ENCODE measurements around the gene HAUS6.

HAUS6 gene

GRCh38 chr9:19146441-19147024 lies 43.8 kb upstream of the HAUS6 start:
- ATAC-seq (ENCODE audit: low read depth) (no peak), DNase-seq (ENCODE audit: low spot score) (no peak)
- H3K4me1 ChIP-seq (ENCODE audit: insufficient read depth, poor library complexity, severe bottlenecking) = no peaks in the 10 kb centered on the region
- H3K27me3 ChIP-seq (ENCODE audit: insufficient read depth, poor library complexity, severe bottlenecking) = no peaks in the 10 kb centered on the region
- no peaks in the 10 kb centered on the region for H3K9me3 ChIP-seq (ENCODE audit: severe bottlenecking)
- TF ChIP-seq CTCF (IDR thresholded peaks at IDR 0.05; ENCODE audit: poor library complexity, severe bottlenecking) = no peak
- H3K36me3 ChIP-seq (ENCODE audit: low read depth) = no peaks in the 10 kb centered on the region
- no peak overlapping the region for H3K27ac ChIP-seq (ENCODE audit: poor library complexity, severe bottlenecking)
- no peak overlapping the region for H3K4me3 ChIP-seq (ENCODE audit: severe bottlenecking)

DNA sequence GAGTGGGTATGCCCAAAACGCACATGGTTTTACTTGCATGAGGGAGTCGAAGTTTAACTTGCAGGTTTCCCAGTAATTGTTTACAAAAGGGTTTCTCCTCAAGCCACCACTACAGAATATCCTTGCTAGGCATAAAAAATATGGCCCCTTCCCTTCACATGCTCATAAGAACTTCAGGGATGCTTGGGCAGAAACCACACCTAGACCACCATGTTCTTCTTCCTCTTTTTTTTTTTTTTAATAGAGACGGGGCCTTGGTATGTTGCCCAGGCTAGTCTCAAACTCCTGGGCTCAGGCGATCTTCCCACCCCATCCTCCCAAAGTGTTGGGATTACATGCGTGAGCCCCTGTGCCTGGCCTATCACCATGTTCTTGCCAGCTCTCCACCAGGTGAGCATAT lies 43.2 kb upstream of the HAUS6 start:
- H3K9me3 ChIP-seq (ENCODE audit: severe bottlenecking) = no peaks in the 10 kb centered on the region
- H3K4me3 ChIP-seq (ENCODE audit: severe bottlenecking) = no peak overlapping the region
- H3K4me1 ChIP-seq (ENCODE audit: insufficient read depth, poor library complexity, severe bottlenecking) = no peaks in the 10 kb centered on the region
- ATAC-seq (ENCODE audit: low read depth) (no peak), DNase-seq (ENCODE audit: low spot score) (no peak)
- no peaks in the 10 kb centered on the region for H3K27me3 ChIP-seq (ENCODE audit: insufficient read depth, poor library complexity, severe bottlenecking)
- no peaks in the 10 kb centered on the region for H3K36me3 ChIP-seq (ENCODE audit: low read depth)
- no peak overlapping the region for H3K27ac ChIP-seq (ENCODE audit: poor library complexity, severe bottlenecking)
- TF ChIP-seq CTCF (IDR thresholded peaks at IDR 0.05; ENCODE audit: poor library complexity, severe bottlenecking) = no peak

DNA sequence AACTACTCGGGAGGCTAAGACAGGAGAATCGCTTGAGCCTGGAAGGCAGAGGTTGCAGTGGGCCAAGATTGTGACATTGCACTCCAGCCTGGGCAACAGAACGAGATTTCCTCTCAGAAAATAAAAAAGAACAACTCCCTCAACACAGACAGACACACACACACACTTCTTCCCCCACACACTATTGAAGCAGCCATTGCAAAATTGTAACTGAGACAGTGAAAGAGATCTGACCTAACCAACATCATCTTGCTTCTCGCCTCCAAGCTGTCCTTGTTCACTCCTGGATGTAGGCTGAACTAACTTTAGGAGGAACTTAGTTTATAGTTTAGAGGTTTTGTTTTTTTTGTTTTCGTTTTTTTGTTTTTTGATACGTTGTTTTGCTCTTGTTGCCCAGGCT lies 37.6 kb upstream of the HAUS6 start:
- no peaks in the 10 kb centered on the region for H3K9me3 ChIP-seq (ENCODE audit: severe bottlenecking)
- no peaks in the 10 kb centered on the region for H3K27me3 ChIP-seq (ENCODE audit: insufficient read depth, poor library complexity, severe bottlenecking)
- no peak for TF ChIP-seq CTCF (IDR thresholded peaks at IDR 0.05; ENCODE audit: poor library complexity, severe bottlenecking)
- H3K27ac ChIP-seq (ENCODE audit: poor library complexity, severe bottlenecking) = no peak overlapping the region
- ATAC-seq (ENCODE audit: low read depth) (no peak), DNase-seq (ENCODE audit: low spot score) (no peak)
- H3K36me3 ChIP-seq (ENCODE audit: low read depth) = no peaks in the 10 kb centered on the region
- H3K4me3 ChIP-seq (ENCODE audit: severe bottlenecking) = no peak overlapping the region
- H3K4me1 ChIP-seq (ENCODE audit: insufficient read depth, poor library complexity, severe bottlenecking) = no peaks in the 10 kb centered on the region

- H3K9me3 ChIP-seq (ENCODE audit: severe bottlenecking) = no peaks in the 10 kb centered on the region
- no peaks in the 10 kb centered on the region for H3K27me3 ChIP-seq (ENCODE audit: insufficient read depth, poor library complexity, severe bottlenecking)
- DNase-seq (ENCODE audit: low spot score) (no peak), ATAC-seq (ENCODE audit: low read depth) (no peak)
- no peak overlapping the region for H3K4me3 ChIP-seq (ENCODE audit: severe bottlenecking)
- H3K36me3 ChIP-seq (ENCODE audit: low read depth) = no peaks in the 10 kb centered on the region
- no peaks in the 10 kb centered on the region for H3K4me1 ChIP-seq (ENCODE audit: insufficient read depth, poor library complexity, severe bottlenecking)
- no peak for TF ChIP-seq CTCF (IDR thresholded peaks at IDR 0.05; ENCODE audit: poor library complexity, severe bottlenecking)
- H3K27ac ChIP-seq (ENCODE audit: poor library complexity, severe bottlenecking) = no peak overlapping the region
Observed at GRCh38 chr9:19138084-19138483, 35.4 kb upstream of the HAUS6 start.

- ATAC-seq (ENCODE audit: low read depth) (peak; percentile 68), DNase-seq (ENCODE audit: low spot score) (no peak)
- Histone ChIP-seq H3K4me3 (ENCODE audit: severe bottlenecking) (no peak overlapping the region), H3K27me3 (ENCODE audit: insufficient read depth, poor library complexity, severe bottlenecking) (no peaks in the 10 kb centered on the region), H3K36me3 (ENCODE audit: low read depth) (no peaks in the 10 kb centered on the region), H3K4me1 (ENCODE audit: insufficient read depth, poor library complexity, severe bottlenecking) (no peaks in the 10 kb centered on the region), H3K27ac (ENCODE audit: poor library complexity, severe bottlenecking) (no peak overlapping the region), H3K9me3 (ENCODE audit: severe bottlenecking) (no peaks in the 10 kb centered on the region)
- TF ChIP-seq CTCF (IDR thresholded peaks at IDR 0.05; ENCODE audit: poor library complexity, severe bottlenecking) = no peak
Observed at GRCh38 chr9:19137282-19137681, 34.6 kb upstream of the HAUS6 start.

All from RWPE2 (cell line).